ENCODE results near the gene MEX3D. TPM values are rescaled to one million over a fixed set of nuclear protein-coding genes. Genes with fewer than 3 reads are reported as not detected.

The MEX3D gene
- total and polyA plus RNA-seq, 7 donors, result 4.8 to 16.1 (median 10.3) TPM

DNA sequence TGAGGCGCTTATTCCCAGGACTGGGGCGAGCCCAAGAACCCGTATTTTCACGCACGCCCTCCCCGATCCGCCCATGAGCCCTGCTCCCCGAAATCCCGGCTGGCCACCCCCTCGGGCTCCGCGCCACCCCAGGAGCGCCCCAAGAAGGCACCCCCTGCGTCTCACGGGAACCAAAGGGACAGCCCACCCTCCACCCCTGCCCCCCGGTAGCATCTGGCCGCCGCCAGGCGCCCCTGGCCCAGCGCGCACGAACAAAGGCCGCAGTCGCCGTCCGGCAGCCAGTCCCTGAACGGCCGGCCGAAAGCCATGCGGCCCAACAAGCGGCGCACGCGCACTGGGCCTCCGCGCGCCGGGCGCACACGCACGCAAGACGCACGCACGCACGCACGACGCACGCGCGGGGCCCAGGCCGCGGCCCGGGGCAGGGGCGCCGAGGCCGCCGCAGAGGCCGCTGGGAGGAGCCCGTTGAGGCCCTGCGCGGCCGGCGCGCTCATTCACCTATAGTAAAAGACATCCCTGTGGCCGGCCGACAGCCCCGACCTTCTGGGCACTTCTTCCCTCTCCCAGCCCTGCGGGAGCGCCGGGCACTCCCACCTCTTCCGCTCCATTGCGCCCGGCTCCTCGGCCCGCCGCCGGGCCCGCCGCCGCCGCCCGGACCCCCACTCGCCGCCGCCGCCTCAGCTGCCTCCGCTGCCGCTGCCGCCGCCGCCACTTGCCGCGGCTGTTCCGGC is 24.1 kb upstream of the MEX3D start:
- 0 to 1% methylated on average over 94 of the region's 94 CpGs for WGBS, 2 donors
- H3K4me3 ChIP-seq, result peak overlapping the region; percentile 46 to 83 (median 79)
- peak; percentile 93 for DNase-seq
- H3K36me3 ChIP-seq, result peaks cover 1 to 22% (median 9%) of the 10 kb centered on the region in 4 donors
- H3K9me3 ChIP-seq, result no peaks in the 10 kb centered on the region
- intact Hi-C loops (cut with DNase I), result loop anchor here (2.0 kb wide), 1 partner anchor 23 kb away; the partner anchor contains the start of gene MEX3D
- H3K4me1 ChIP-seq, result peaks cover 0 to 36% (median 26%) of the 10 kb centered on the region in 4 donors
- no peaks in the 10 kb centered on the region for H3K27me3 ChIP-seq
- H3K27ac ChIP-seq, result peak overlapping the region; percentile 89 to 99 (median 94)
- TF ChIP-seq POLR2AphosphoS5 (IDR thresholded peaks at IDR 0.05), result peak; percentile 54 to 76 (median 66)
- no peak for TF ChIP-seq EP300 (IDR thresholded peaks at IDR 0.05)

GRCh38 chr19:1591421-1592023 is 23.4 kb upstream of the MEX3D start:
- Histone ChIP-seq H3K27ac (peak overlapping the region; percentile 89 to 99 (median 94)), H3K4me1 (peaks cover 0 to 39% (median 26%) of the 10 kb centered on the region in 4 donors), H3K4me3 (peak overlapping the region; percentile 46 to 83 (median 79)), H3K9me3 (no peaks in the 10 kb centered on the region), H3K27me3 (no peaks in the 10 kb centered on the region), H3K36me3 (peaks cover 0 to 16% (median 5%) of the 10 kb centered on the region in 4 donors)
- intact Hi-C loops (cut with DNase I), result loop anchor here (2.0 kb wide), 1 partner anchor 23 kb away; the partner anchor contains the start of gene MEX3D
- 1 to 2% methylated on average over 31 of the region's 31 CpGs for WGBS, 2 donors
- no peak for DNase-seq
- TF ChIP-seq POLR2AphosphoS5 (IDR thresholded peaks at IDR 0.05) (no peak), EP300 (IDR thresholded peaks at IDR 0.05) (no peak), POLR2A (IDR thresholded peaks at IDR 0.05) (no peak)
- TF ChIP-seq, protein P1, sequence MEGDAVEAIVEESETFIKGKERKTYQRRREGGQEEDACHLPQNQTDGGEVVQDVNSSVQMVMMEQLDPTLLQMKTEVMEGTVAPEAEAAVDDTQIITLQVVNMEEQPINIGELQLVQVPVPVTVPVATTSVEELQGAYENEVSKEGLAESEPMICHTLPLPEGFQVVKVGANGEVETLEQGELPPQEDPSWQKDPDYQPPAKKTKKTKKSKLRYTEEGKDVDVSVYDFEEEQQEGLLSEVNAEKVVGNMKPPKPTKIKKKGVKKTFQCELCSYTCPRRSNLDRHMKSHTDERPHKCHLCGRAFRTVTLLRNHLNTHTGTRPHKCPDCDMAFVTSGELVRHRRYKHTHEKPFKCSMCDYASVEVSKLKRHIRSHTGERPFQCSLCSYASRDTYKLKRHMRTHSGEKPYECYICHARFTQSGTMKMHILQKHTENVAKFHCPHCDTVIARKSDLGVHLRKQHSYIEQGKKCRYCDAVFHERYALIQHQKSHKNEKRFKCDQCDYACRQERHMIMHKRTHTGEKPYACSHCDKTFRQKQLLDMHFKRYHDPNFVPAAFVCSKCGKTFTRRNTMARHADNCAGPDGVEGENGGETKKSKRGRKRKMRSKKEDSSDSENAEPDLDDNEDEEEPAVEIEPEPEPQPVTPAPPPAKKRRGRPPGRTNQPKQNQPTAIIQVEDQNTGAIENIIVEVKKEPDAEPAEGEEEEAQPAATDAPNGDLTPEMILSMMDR (IDR thresholded peaks at IDR 0.05), result no peak

DNA sequence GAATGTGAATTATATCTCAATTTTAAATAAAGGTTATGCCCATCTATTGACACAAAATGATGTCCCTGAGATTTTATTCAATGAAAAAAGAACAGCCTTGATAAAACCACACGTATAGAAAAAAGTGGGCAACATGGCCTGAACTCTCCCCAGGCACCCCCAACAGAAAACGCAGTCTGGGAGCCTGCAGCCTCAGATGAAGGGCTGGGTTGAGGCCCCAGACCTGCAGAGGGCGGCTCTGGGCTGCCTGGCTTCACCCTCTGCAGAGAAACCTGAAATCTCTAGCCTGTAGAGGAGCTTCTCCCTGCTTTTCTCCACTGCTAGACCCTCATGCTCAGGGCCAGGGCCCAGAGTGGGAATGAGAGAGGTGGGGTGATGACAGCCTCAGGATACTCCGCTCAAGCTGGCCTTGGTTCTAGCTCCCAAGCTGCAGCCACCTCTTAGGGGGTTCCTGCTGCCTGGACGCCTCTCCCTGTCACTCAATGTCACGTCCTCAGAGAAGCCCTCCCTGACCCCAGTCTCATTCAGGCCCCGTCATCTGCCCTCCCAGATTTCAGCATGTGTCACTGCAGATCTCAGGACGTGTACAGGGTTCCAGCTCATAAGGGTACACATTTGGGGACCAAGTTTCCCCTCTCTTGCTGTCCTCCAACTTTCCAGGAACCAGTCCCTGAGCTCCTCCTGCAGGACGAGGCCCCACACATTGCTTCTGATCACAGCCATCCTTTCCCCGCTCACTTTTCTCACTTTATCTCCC is 22.7 kb upstream of the MEX3D start:
- Histone ChIP-seq H3K4me3 (peak overlapping the region; percentile 46 to 83 (median 79)), H3K27me3 (no peaks in the 10 kb centered on the region), H3K9me3 (no peaks in the 10 kb centered on the region), H3K4me1 (peaks cover 0 to 39% (median 26%) of the 10 kb centered on the region in 4 donors), H3K27ac (peak overlapping the region; percentile 89 to 99 (median 94)), H3K36me3 (peaks cover 0 to 12% (median under 1%) of the 10 kb centered on the region in 4 donors)
- TF ChIP-seq POLR2AphosphoS5 (IDR thresholded peaks at IDR 0.05), result no peak
- no peak for TF ChIP-seq EP300 (IDR thresholded peaks at IDR 0.05)
- no peak for TF ChIP-seq POLR2A (IDR thresholded peaks at IDR 0.05)
- TF ChIP-seq, protein P1 (IDR thresholded peaks at IDR 0.05), result no peak
- intact Hi-C loops (cut with DNase I), result no loop called here
- DNase-seq, result no peak
- 13 to 18% methylated on average over 10 of the region's 10 CpGs for WGBS, 2 donors

DNA sequence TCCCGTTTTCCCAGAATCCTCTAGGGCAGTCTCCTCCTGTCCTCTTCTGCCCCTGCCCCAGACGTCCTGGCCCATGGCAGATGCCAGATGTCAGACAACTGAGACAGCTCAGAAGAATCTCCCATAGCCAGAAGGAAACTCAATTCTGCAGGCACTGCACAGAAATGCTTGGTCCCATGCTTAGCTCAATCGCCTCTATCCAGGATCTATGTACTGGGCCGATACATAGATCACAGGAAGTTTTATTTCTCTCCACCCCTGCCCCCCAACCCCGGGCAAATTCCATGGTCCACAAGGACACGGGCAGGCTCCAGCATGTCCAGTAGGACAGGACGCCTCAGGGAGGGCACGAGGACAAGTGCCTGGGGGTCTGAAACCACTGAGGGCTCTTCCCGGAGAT is 19.7 kb upstream of the MEX3D start:
- Histone ChIP-seq H3K4me3 (no peak overlapping the region), H3K9me3 (no peaks in the 10 kb centered on the region), H3K27ac (no peak overlapping the region), H3K36me3 (peaks cover 0 to 22% (median 14%) of the 10 kb centered on the region in 4 donors), H3K27me3 (no peaks in the 10 kb centered on the region), H3K4me1 (peaks cover 0 to 30% (median 18%) of the 10 kb centered on the region in 4 donors)
- DNase-seq, result no peak
- WGBS, 2 donors, result 63 to 77% methylated on average over 9 of the region's 9 CpGs
- TF ChIP-seq POLR2AphosphoS5 (IDR thresholded peaks at IDR 0.05) (no peak), EP300 (IDR thresholded peaks at IDR 0.05) (no peak), POLR2A (IDR thresholded peaks at IDR 0.05) (no peak)
- TF ChIP-seq, protein P1 (IDR thresholded peaks at IDR 0.05), result no peak
- intact Hi-C loops (cut with DNase I), result no loop called here

All from sigmoid colon (tissue), 7 donors.